HG02588 (cell line): ENCODE measurements around the gene JAK3.

ENCODE experiments used
- ATAC-seq: cut with Tn5 transposase; IDR thresholded peaks from one replicate; pipeline ENCODE4 v1.9.1; 2021; ENCODE audit warnings: mild to moderate bottlenecking, moderate library complexity; ENCODE audit not compliant: unreplicated experiment

The JAK3 gene

GRCh38 chr19:17841810-17842662 is 5.7 kb downstream of the JAK3 start:
- no peak for ATAC-seq

DNA sequence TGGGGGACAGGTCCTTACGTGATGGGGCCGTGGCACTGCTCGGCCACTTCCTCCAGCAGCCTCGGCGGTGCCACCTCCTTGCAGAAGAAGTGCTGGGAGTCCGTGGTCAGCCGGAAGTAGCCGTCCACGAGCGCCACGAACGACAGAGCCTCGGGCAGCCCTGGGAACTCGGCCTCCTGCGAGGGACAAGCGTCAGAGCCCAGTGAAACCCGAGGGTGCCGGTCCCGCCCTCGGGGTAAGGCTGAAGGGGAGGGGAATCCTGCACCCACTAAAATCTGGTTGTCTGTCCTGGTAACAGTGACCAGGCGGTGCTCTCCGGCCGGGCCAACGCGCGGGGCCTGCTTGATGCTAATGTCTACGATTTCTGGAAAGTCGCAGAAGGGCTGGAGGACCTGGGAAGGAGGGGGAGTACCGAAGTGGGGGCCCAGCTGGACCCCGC is 6.4 kb downstream of the JAK3 start:
- no peak for ATAC-seq

GRCh38 chr19:17840019-17840418 is 7.8 kb downstream of the JAK3 start:
- no peak for ATAC-seq

DNA sequence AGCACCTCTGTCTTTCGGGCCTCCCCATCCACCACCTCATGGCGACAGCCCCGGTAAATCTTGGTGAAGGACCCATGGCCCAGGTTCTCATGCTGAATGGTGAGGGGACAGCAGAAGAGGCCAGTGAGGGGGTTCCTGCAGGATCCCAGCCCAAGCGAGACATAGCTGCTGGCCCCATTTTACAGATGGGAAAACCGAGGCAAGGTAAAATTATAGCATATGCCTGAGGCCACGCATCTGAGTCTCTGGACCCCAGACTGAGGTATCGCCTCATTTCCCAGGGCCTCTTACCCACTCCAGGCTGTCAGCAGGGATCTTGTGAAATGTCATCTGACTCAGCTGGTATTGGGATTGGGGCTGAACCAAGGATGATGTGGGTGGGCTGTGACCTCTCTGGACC is 9.8 kb downstream of the JAK3 start:
- no peak for ATAC-seq

DNA sequence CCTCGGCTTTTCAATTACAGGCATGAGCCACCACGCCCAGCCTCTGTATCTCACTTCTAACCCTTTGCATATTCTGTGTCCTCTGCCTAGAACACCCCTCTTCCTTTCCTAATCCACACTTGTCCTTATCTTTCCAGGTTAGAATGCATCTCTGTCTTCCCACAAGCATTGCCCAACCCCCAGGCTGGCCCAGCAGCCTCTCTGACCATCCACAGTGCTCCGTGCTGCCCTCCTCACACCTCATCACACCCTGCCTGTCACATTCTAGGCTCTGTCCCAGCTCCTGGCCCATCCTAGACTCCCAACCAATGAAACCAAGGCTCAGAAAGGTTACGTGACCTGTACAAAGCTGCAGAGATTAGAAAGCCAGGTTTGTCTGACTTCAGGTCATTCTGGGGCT is 11.3 kb downstream of the JAK3 start:
- ATAC-seq, result no peak

GRCh38 chr19:17835182-17836006 is 12.4 kb downstream of the JAK3 start:
- ATAC-seq, result no peak

DNA sequence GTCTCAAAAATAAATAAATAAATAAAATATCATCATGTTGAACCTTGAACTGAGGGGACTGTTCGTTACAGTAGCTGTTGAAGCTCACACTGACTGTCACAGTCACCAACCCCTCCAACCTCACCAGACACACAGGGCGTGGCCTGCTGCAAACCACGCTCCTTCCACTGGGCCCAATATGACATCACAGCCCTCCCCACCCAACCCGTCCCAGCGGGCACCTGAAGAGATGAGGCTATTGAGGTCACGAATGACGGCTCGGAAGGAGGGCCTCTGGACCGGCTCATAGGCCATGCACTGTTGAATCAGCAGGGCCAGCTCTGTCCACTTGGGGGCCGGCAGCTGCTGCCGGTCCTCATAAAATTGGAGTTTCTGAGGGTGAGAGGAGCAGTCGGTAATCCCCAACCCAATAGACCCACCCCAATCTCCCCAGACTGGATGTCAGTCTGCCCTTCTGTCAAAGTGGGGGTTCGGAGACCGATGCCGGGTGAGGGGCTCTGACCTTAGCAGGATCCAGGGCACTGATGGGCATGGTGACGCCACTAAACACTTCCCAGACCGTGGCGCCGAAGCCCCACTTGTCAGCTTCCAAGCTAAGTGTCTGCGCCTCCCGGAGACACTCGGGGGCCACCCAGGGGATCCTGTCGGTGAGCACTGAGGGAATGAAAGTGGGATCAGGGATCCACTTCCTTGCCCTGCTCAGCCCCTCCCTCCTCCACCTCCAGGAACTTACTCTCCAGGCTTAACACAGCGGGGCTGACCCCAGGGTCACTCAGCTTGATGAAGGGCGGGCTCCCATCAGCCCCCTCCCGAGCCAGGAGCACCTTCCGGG is 13.2 kb downstream of the JAK3 start:
- ATAC-seq, result no peak

DNA sequence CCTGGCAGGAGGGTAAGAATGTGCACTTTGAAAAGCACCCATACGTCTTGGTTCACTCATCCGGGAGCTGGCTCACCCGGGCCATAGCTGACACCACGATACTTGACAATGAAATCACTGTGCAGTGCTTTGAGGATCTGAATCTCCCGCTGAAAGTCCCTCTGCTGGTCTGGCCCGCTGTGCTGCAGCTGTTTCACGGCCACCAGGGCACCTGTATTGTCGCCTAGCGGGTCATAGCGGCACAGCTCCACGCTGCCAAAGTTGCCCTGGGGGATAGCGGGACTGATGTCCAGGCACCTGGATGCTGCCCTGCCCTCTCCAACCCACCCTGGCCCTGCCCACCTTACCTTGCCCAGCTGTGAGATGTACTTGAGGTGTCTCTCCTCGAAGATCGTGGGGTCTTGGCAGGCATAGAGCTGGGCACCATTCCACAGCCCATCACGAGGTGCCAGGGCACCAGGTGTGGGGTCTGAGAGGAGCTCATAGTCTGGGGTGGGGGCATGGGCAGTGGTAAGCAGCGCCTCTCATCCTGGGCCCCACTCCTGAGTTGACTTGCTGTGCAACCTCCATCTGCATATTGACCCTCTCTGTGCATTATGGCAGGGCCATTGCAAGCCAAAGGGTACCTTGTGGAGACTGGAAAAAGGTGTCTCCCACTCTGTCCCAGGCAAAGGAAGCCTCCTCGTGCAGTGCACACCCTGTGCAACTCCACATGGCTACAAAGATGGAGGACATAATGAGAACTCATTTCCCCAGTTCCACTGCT is 15.2 kb downstream of the JAK3 start:
- no peak for ATAC-seq

DNA sequence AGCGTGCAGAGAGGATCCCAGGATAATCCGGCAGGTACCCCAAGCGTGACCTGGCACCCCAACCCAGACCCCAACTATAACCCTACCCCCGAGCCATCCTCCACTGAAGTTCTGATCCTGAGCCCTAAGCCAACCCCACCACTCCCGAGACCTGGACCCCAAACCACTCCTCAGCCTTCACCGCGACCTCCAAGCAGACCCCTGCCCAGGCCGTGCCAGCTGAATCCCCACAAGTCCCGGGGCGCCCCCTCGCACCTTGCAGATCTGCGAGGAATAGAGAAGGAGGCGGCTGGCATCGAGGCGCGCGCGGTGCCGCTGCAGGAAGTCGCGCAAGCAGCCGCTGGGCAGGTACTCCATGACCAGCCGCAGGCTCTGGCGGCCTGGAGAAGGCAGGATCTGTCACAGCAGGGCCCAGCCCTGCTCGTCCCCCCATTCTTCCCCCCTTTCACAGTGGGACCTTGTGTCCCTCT is 16.3 kb downstream of the JAK3 start:
- ATAC-seq, result no peak

GRCh38 chr19:17830567-17831418 is 17.0 kb downstream of the JAK3 start:
- ATAC-seq, result no peak

- ATAC-seq, result no peak
Observed at GRCh38 chr19:17829855-17830566, 17.8 kb downstream of the JAK3 start.

GRCh38 chr19:17826508-17827056 is 21.2 kb downstream of the JAK3 start:
- ATAC-seq, result no peak

GRCh38 chr19:17824339-17824738 is 23.4 kb downstream of the JAK3 start:
- no peak for ATAC-seq

DNA sequence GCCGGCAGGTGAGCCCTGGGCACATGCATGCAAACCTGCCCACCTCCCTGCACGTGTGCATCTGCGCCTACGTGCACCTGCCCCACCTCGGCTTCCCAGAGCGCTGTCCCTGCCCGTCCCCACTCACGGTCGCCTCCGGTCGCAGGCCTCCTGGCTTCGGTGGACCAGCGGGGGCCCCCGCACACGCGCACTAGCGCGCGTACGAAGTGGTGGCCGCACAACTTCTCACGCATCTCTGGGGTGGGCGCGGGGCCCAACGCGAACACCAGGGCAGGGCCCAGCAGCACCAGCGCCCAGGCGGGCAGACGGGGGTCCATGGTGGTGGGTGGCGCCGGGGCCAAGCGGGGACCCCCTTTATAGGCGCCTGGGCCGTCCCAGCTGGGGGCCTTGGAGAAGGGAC is 26.6 kb downstream of the JAK3 start, which contains the start of gene INSL3:
Gene INSL3 (minus strand): TSS at position 330 of the 400 bp plus-strand sequence. CDS start 13 bp downstream, at position 317.
- ATAC-seq, result no peak

DNA sequence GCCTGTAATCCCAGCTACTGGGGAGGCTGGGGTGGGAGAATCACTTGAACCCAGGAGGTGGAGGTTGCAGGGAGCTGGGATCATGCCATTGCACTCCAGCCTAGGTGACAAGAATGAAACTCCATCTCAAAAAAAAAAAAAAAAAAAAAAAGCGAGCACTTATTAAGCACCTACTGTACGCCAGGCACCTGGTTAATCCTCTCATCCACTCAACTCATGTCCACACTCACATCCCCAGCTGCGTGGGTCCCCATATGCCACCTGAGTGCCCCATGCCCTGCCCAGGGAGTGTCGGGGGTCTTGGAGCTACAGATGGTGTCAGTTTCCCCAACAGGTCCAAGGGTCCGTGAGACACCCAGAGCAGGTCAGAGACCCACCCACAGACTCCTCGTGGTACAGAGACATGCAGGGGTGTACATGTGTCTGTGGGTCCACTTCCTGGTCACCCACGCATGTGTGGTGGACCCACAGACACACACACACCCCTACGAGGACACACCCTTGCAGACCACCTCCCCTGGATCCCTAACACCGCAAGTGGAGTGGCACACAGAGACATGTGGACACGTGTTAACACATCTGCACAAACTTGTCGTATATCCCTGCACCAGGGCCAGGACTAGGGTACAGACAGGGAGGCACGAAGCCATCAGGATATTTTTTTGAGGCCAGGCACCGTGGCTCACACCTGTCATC is 30.0 kb downstream of the JAK3 start:
- no peak for ATAC-seq

DNA sequence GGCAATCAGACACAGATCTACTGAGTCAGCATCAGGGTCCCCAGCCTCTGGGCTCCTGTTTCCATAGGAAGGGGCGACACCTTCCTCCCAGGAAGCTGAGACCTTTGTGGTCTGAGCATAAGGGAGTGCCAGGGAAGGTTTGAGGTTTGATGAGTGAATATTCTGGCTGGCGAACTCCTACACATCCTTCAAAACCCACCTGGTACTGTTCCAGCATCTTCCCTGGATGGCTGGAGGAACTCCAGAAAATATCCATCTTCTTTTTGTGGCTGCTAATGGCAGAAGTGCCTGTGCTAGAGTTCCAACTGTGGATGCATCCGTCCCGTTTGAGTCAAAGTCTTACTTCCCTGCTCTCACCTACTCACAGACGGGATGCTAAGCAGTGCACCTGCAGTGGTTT is 35.7 kb downstream of the JAK3 start:
- no peak for ATAC-seq

DNA sequence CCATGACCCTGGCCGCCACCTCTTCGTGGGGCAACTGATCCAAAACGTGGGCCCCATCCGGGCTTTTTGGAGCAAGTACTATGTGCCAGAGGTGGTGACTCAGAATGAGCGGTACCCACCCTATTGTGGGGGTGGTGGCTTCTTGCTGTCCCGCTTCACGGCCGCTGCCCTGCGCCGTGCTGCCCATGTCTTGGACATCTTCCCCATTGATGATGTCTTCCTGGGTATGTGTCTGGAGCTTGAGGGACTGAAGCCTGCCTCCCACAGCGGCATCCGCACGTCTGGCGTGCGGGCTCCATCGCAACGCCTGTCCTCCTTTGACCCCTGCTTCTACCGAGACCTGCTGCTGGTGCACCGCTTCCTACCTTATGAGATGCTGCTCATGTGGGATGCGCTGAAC is 36.1 kb downstream of the JAK3 start:
- no peak for ATAC-seq

DNA sequence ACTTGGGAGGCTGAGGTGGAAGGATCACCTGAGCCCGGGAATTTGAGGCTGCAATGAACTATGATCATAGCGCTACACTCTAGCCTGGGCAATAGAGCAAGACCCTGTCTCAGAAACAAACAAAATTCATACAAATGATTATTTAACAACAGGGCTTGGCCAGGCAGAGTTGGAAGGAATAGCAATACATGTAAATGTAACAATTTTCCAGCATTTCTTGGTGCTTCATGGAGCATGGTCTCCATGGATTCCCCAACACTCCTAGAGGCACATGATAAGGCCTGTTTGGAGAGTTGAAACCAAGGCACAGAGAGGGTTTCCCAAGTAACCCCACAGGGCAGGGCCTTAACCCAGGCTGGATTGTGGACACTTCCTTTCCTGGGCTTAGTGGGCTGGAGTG is 36.7 kb downstream of the JAK3 start:
- ATAC-seq, result no peak
